HUDEP-2 (cell line): ENCODE data around the gene ARID4B.
"Not testable (repeated sequence)": the region's sequence is repeated elsewhere in the genome, so short reads cannot be mapped to it uniquely, and the experiment has no call there.

ENCODE experiments used
- DNase-seq, 76 experiments: peaks; one replicate each; lab custom pipeline; 2025; ENCODE audit not compliant: unreplicated experiment in 76 of 76; lab: John Stamatoyannopoulos, UW

ARID4B gene

DNA sequence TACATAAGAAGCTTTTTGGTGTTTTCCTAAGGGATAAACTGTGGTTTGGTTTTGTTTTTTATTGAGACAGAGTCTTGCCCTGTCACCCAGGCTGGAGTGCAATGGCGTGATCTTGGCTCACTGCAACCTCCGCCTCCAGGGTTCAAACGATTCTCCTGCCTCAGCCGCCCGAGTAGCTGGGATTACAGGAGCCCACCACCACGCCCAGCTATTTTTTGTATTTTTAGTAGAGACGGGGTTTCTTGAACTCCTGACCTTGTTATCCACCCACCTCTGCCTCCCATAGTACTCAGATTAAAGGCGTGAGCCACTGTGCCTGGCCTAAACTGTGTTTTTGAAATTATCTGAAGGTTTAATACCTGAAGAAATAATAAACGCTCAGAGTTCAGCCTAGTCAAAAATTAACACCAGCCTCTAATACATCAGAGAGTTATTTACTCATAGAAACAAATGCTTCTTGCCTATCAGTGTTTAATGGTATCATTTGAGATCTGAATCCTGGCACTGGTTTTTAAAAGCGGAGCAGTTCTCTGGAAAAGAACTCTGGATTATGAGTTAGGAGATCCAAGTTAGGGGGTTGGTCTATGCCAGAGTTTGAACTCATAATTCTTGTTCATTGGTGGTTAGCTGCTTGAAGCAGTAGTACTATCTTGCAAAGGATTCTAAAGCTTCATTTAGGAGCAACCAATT is 28.7 kb downstream of the ARID4B start:
- DNase-seq: no peak

DNA sequence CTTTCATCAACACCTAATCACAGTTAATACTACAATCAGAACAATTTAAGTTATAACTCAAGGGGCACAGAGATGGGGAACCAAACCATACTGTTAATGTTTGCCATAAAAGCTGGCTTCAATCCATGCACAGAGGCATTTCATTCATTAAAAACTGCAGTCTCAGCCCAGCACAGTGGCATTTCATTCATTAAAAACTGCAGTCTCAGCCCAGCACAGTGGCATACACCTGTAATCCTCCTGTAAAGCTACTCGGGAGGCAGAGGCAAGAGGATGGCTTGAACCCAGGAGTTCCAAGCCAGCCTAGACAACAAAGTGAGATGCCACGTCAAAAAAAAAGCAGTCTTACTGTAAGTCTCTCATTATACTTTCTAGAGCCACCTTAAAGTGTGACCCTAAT is 29.2 kb downstream of the ARID4B start:
- no peak for DNase-seq

DNA sequence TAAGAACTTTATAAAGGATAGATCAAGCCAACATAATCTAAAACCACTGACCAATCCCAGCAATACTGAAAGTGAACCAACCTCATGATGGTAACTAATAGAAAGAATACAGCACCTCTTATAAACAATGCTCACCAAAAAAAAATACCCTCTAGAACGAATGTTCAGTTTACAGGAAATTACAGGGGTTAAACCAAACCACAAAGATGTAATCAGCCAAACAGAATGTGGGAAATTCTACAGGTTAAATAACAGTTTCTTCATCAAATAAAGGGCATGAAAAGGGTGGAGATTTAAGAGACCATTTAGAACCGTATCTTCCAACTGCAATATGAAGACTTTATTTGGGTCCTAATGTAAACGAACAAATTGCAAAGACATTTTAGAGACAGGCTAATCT is 30.4 kb downstream of the ARID4B start:
- DNase-seq: no peak

DNA sequence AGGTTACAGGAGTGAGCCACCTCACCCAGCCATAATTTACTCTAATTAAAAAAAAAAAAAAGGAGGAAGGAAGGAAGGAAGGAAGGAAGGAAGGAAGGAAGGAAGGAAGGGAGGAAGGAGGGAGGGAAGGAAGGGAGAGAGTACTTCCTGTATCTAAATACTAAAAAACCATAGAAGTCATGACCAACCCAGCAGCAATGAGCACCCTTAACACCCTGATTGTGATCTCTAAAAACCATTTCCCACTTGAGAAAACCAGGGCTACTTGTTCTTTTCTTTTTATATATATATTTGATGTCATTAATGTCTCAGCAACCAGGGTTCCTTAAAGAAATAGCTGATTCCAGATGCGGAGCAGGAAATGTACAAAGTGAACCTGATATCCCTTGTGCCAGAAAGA is 31.2 kb downstream of the ARID4B start:
- DNase-seq: no peak

DNA sequence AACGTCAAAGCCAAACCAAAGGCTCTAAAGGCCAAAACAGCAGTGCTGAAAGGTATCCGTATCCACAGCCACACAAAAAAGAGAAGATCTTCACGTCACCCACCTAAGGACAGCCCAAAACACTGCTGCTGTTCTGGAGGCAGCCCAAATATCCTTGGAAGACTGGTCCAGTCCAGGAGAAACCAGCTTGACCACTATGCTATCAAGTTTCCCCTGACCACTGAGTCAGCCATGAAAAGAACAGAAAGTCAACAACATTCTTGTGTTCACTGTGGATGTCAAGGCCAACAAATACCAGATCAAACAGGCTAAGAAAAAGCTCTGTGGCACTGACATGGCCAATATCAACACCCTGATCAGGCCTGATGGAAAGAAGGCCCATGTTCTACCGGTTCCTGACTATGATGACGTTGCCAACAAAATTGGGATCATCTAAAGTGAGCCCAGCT is 32.1 kb downstream of the ARID4B start:
- DNase-seq: no peak

DNA sequence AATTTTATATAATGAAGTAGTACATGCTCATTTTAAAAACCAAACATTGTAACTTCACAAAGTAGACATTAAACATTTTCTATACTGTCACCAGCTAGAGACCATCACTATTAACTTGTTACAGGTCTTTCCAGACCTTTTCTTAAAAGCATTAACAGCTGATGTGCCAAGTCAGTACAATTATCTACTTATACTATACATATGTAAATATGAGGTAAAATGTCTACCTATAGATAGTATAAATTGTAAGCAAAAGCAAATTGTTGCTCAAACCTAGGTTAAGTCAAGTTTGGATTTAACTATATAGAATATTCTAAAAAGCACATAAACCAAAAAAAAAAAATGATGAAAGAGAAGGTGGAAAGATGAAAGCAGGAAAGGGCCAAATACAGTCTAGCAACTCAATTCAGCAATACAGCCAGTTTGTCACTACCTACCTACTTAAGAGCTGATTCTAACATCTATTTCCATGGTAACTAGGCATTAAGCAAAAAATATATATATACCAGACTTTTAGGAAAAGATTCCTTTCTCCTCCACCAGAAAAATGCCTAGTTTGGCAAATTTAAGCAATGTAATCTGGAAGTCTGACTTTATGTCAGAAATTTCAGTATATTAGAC is 34.5 kb downstream of the ARID4B start:
- DNase-seq: no peak

DNA sequence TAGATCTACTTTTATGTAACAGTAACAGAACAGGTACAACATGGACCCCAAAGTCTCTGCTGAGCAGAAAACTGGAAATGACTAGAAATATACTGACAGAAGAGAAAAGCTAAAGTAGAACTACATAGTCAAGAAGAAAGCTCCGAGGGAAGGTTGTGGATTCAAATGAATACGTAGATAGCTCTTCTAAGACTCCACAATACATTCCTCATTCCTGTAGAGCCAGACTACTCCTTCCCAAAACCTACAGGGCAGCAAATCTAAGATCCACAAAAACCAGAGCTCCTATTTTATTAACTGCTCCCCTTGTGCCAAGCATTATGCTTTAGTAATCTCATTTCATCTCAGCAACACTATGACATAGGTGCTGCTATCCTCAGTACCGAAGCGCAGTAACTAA is 35.2 kb downstream of the ARID4B start:
- DNase-seq: no peak

DNA sequence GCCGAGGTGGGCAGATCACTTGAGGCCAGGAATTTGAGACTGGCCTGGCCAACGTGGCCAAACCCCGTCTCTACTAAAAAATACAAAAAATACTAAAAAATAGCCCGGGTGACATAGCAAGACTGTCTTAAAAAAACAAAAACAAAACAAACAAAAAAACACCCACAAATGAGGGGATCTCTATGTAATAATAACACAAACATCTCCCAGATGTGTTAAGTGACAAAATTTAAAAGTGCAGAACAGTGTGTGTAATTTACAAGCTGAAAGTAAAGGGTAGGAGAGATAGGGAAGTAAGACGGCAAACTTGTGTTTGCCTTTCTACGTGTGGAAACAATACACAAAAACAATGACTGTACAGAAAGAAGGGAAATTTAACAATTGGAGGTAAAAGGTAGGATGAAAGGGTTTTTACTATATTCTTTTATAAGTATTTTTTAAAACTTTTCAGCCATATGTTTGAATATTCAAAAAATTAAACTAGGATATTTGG is 36.3 kb downstream of the ARID4B start:
- DNase-seq: no peak

DNA sequence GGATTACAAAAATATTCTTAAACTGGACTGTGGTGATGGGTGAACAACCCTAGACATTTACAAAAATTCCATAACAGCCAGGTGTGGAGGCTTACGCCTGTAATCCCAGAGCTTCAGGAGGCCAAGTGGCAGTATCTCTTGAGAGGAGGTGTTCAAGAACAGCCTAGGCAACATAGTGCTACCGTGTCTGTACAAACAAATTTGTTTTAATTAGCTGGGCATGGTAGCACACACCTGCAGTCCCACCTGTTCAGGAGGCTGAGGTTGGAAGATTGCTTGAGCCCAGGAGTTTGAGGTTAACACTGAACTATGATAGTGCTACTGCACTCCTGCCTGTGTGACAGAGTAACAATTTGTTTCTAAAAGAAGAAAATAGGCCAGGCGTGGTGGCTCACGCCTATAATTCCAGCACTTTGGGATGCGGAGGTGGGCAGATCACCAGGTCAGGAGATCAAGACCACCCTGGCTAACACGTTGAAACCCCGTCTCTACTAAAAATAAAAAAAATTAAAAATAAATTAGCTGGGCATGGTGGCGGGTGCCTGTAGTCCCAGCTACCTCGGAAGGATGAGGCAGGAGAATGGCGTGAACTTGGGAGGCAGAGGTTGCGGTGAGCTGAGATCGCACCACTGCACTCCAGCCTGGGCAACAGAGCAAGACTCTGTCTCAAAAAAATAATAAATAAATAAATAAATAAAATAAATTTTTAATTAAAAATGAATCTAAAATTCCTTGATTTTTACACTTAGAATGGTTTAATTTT is 37.1 kb downstream of the ARID4B start:
- DNase-seq: no peak

DNA sequence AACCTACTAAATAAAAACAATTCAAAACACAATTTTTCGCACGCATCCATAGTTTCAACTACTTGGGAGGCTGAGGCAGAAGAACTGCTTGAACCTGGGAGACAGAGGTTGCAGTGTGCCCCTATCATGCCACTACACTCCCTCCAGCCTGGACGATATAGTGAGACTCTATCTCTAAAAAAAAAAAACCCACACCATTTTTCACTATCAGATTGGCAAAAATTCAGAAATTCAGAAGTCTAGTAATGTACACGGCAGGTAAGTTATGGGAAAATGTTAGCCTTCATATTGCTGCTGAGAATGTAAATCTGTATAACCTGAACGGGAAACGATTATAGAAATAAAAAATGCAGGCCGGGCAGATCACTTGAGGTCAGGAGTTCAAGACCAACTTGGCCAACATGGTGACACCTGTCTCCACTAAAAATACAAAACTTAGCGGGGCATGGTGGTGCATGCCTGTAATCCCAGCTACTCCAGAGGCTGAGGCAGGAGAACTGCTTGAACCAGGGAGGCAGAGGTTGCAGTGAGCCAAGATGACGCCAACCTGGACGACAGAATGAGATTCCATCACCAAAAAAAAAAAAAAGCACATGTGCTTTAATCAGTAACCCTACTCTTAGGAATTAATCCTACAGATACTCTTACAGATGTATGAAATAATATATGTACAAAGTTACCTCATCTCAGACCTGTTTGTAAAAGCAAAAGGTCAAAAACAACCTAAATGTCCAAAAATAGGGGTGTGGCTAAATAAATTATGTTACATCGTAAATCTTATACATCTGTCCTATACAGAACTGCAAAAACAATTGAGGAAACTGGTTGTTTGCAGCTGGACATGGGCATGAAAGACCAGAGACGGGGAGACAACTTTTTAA is 37.9 kb downstream of the ARID4B start:
- peak in 3 of 76 experiments; percentile 3 to 17 (median 4) for DNase-seq

DNA sequence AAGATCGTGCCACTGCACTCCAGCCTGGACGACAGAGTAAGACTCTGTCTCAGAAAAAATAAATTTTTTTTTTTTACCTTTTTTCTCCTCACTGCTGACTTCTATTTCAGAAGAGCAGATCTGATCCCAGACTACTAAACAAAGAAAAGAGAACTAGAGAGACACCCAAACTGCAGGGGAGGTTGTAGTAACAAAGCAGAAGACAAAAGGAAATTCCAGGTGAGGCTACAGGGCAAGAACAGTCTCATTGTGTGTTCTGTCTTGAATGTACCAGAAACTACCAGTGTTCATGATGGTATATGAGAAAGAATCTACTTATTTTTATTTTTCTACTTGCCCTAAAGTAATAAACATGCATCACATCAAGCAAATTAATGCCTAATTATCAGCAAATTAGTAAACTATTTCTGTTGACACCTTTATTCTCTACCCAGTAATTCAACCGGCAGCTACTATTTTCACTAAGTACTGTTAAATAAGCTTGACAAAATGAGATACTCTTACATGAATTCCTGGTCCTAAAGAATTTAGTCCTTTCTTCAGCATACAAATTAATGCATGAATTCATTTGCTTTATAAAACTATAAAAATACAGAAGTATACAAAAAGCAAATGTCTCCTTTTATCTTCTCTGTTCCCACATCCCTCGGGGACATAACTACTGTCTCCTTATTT is 40.6 kb downstream of the ARID4B start:
- no peak for DNase-seq

DNA sequence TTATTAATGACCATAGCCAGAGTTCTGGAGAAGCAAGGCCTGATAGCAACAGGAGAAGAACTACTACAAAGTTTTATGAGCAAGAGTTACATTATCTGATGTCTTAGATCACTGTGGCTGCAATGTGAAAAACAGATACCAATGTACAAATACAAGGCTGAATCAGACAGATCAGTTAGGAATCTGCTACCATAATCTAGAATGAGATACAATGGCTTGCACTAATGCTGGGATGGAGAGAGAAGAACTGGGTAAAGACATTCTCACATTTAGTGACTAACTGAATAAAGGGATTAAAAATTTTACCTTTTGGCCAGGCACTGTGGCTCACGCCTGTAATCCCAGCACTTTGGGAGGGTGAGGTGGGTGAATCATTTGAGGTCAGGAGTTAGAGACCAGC is 41.3 kb downstream of the ARID4B start:
- DNase-seq: peak in 2 of 76 experiments; percentile 1 to 2

DNA sequence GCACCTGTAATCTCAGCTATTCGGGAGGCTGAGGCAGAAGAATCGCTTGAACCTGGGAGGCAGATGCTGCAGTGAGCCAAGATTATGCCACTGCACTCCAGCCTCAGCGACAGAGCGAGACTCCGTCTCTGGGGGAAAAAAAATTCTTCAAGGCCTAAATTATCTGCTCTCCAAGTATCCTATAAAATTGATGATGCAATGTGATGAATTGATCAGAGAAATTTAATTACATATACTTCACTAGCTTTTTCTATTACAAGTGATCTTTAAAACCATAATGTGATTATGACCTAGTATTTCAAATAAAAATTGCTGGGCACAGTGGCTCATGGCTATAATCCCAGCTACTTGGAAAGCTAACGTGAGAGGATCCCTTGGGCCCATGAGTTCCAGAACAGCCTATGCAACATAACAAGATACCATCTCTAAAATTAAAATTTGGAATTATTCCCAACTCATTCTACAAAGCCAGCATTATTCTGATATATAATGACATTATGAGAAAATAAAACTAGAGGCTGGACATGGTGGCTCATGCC is 43.7 kb downstream of the ARID4B start:
- no peak for DNase-seq

DNA sequence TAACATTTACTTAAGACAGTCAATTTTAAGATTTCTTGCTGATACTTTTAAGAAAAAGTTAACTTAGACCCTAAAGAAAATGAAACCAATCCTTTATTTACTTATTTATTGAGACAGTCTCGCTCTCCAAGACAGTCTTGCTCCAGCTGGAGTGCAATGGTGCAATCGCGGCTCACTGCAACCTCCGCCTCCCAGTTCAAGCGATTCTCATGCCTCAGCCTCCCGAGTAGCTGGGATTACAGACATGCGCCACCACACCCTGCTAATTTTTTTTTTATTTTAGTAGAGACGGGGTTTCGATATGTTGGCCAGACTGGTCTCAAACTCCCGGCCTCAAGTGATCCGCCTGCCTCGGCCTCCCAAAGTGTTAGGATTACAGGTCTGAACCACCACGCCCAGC is 44.3 kb downstream of the ARID4B start:
- DNase-seq: not testable (repeated sequence)

DNA sequence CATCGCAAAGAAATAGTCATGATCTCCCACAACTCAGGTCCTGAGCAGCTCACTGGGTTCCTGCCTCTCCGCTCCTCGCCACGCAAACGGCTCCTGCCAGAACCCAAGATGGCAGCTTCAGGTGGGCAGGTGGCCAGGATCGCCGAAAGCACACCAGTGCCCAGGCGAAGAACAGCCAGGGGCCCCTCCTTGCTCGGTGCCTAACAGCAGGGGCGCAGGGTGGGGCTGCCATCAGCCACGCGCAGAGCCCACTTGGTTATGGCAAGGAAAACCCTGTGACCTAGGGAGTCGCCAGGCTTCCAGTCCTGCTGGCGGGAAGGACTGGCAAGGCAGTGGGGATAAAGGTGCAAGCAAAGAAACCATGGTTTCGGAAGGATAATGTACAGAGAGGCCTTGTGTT is 47.5 kb downstream of the ARID4B start:
- no peak for DNase-seq

DNA sequence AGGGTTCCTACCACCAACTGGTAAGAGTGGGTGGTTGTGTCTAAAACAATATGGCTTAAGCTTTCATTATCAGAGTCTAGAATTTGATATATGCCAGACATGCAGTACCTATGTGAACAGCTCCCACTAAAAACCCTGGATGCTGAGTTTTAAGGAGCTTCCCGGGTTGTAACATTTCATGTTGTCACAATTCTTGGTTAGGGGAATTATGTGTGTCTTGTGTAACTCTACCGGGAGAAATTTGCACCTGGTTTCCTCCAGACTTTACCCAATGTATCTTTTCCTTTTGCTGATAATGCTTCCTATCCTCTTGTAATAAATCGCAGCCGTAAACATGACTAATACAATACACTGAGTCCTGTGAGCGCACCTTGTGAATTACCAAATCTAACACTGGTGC is 48.3 kb downstream of the ARID4B start:
- DNase-seq: no peak

DNA sequence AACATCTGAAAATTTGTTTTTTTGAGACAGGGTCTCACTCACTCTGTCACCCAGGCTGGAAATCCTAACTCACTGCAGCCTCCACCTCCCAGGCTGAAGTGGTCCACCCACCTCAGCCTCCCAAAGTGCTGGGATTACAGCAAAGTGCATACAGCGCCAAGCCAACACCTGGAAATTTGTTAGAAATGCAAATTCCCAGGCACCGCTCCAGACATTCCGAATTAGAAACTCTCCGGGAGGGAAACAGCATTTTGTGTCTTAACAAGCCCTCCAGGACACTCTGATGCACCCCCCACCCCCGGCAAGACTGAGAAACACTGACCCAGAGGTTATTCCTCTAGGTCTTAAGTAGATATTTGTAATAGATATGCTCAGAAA is 49.1 kb downstream of the ARID4B start:
- no peak for DNase-seq

DNA sequence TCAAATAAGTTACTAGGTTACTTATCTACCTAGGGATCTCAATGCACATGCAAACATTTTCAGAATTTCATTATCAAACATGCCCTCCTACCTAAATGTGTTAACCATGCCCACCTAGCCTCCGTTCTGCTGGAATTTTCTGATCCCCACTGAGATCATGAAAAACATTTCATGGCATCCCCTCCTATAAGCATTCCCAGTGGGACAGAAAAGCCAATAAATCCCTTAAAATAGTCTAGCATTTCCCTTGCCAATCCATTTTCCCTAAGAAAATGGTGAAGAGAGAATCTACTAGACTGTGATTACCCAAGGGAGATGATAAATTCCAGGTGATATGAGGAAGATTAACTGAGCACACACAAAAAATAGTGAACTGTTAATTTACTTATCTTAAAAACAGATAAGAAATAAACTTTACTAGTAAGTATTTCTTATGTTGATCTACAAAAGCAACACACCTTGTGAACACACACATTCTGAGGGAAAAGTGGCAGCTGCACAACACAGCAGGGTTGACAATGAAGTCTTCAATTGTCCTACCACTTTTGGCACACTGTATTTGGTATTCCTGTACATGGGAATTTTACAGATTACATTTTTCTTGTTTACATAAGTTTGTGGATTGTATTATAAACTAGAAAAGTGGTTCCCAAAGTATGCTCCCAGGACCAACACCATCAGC is 49.6 kb downstream of the ARID4B start:
- DNase-seq: no peak

DNA sequence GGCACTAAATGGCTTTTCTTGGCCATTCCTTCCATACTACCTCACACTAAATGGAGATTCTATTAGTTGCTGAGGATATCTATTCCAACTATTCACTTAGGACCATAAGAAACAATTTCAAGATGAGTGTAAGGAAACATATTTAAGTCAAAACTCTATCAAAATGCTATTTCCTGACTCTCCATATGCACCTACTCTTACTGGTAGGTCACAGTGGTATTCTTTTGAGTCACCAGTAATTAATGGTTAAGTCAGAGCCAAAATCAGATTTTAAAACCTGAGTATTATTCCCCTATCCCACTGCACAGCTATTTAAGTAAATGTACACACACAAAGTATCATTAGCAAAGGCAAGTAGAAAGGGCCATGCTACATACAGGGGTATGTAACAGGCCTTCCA is 50.3 kb downstream of the ARID4B start:
- no peak for DNase-seq
